G401.6 (cell line): ENCODE measurements around the gene HECTD1.
"Not testable (repeated sequence)": the region's sequence is repeated elsewhere in the genome, so short reads cannot be mapped to it uniquely, and the experiment has no call there.

Source experiments
- FAIRE-seq: peaks from 2 replicates; lab custom pipeline; 2012; peaks lifted over from hg19 to GRCh38; lab: Jason Lieb, UNC

HECTD1 gene

GRCh38 chr14:31224808-31225207 is 17.2 kb upstream of the HECTD1 start:
- peak; percentile 13 for FAIRE-seq

DNA sequence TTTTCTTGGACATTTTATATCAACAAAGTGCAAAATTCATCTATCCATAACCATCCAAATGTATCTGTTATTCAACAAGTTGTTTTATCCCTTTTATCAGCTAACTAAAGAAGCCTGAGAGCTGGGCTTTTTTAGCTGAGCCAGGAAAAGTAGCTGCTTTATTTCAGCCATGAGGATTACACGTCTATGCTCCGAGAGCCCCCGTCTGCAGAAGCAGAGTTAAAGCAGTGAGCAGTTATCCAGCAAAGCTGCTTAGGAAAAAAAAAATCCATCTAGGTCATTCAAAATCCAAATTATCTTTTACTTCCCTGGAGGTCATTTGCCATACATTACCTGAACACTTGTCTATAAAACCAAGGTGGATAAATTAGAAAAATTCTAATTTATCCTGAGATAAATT is 15.7 kb upstream of the HECTD1 start:
- no peak for FAIRE-seq

DNA sequence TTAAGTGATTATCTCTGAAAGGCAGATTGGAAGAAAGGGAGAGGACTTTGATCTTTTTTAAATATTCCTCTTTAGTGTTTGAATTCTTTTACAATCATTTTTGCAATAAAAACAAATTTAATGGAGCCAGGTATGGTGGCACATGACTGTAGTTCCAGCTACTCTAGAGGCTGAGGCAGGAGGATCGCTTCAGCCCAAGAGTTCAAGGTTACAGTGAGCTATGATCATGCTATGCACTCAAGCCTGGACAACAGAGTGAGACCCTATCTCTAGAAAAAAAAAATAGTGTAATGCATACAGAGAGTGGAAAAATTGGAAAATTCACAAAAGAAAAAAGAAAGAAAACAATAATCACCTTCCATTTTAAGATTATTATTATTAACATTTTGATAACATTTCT is 15.2 kb upstream of the HECTD1 start:
- no peak for FAIRE-seq

- FAIRE-seq = no peak
These were observed 13.7 kb upstream of the HECTD1 start for GRCh38 chr14:31221266-31221665.

DNA sequence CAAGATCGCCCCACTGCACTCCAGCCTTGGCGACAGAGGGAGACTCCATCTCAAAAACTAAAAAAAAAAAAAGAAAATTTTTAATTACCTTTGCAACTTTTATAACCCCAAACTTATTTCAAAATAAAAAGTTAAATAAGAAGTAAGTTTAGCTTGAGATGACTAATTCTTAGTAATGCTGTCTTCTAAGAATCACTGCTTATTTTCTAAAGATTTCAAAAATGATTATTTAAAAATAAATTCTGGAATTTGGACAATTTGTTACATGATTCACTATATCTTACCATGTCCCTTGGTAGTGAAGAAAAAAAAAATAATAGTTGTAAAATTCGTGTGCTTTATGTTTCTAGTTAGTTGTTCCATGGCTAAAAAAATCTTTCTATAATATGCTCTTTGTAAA is 11.6 kb upstream of the HECTD1 start:
- peak; percentile 73 for FAIRE-seq

- no peak for FAIRE-seq
These were observed 8.8 kb upstream of the HECTD1 start for GRCh38 chr14:31216359-31216758.

DNA sequence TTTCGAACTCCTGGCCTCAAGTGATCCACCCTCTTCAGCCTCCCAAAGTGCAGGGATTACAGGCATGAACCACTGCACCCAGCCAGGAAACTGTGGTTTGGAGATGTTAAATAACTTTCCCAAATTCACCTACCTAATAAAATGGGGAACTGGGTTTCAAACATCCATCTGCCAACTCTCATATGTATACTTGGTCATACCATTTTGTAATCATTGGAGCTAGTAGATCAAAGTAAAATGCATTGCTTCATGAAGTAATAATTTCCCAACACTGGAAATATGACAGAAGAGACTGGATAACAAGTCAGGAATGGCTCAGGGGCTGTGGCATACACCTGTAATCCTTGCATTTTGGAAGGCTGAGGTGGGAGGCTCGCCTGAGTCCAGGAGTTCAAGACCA is 5.3 kb upstream of the HECTD1 start:
- FAIRE-seq = no peak

GRCh38 chr14:31209605-31210004 is 2.0 kb upstream of the HECTD1 start:
- no peak for FAIRE-seq

DNA sequence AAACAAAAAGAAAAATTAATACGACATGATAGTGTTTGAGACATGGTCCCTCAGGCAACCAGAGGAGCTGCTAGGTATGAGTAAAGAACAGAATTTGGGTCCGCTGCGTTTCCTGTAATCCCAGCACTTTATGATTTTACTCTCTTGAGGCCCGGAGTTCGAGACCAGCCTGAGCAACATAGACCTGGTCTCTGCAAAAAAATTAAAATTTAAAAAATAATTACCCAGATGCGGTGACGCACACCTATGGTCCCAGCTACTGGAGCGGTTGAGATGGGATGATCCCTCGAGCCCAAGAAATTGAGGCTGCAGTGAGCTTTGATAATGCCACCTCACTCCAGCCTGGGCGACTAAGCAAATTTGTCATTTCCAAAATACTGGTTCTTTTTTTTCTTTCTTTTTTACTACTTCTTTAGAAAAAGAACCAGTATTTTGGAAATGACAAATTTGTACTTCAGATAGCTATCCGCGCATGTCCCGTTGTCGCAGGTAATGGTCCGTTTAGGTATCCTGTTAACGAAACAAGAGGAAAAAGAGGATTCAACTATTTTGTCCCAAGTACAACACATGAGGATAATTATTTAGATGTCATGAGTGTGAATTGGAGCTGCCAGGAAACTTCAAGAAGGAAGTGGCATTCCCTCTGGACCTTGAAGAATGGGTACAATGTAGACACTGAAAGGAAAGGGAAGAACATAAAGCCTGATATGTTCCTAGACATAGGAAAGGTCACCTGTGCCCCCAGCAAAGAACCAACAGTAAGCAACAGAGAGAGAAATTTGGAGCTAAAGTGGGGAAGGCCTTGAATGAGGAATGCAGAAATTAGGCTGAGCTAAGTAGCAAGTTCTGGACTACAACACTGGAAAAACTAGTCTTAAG is 1.2 kb upstream of the HECTD1 start:
- no peak for FAIRE-seq

DNA sequence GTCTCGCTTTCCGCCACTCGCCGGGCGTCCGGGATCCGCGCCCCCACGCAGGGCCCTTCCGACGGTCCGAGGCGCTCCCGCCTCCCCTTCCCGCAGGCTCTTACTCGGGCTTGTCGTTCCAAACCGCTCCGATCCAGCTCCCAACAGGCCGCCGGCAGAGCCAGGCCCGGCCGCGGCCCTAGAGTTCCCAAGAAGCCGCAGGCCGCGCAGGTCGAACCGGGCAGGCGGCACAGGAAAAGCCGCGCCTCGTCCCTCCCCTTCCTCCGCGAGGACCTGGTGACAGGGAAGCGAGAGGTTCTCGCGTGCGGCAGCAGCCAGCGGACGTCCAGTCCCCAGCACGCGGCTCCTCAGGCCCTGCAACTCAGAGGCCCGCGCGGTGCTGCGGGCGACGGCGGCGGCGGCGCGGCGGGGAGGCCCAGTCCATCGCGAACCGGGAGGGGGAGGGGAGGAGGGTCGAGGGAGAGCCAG is 272 bp downstream of the HECTD1 start:
- no peak for FAIRE-seq

GRCh38 chr14:31206536-31207286 is 882 bp downstream of the HECTD1 start:
- peak; percentile 13 for FAIRE-seq

DNA sequence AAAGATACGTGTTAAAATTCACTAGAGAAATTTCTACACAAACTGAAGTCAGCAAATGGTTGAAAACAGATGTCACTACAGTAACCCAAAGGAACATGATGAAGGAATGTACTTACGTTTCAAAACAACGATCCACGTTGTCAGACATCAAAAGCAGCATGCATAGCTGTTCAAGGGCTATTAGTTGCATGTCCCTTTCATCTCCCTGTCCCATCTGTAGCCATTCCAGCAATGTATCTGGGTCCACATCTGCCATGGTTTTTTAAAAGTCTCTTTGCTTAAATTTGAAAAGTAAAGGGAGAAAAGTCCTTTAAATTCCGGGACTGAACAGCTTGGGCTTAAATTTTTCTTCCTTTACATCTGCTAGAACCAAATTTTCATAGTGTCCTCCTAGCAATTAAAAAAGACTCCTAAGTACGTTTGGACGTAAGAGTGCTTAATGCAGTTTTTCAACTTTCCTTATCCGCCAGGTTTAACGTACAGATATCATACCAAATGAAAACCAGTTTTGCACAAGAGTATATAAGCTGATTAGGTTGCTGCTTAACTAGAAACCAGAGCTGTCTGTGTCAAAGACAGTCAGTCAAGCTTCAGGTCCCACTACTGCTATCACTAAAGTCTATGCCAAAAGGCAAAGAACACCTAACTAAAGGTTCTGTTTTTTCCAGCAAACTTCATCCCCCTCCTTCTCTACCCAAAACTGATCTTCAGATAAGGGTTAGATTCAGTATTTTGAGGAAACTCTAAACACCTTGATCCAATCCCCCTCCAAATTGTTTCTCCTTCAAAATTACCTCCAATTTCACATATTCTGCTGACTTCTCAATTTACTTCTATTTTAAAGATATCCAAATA is 1.7 kb downstream of the HECTD1 start:
- peak; percentile 3 for FAIRE-seq

DNA sequence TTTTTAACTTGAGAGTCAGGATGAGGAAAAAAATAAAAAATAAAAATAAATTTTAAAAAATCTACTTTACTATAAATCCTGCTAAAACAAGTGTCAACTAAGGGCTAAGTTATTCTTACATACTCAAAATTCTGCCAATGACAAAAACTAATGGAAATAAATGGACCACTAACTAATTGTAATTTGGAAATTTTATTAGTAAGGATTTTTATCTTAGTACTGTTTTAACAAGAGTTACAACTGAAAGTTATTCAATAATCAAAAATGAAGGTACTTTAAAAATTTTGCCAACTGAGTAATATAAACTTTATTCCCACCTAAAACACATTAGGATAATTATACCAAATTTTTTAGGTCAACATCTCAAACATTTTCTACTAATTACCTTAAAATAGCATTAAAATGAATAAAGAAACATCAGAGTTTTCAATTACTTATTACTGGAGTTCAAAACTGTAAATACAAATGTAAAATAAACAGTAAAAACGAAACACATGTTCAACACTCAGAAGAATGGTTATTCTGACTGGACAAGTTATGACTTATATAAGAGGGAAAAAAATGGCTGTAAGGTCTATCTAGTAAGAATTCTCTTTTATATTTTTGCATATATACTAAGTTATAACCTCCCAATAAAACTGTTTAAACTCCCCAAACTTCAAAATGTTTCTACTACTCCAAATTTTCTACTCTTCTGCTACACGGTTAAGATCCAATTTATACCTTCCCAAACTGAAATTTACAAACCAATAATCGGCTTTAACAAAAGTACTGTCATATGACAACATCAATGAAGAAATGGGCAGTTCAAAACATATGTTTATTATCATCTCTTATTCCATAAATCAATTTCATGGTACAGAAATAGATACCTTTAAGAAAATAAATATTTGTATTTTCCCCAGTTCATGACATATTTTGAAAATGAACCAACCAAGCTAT is 2.7 kb downstream of the HECTD1 start:
- FAIRE-seq = peak; percentile 56

DNA sequence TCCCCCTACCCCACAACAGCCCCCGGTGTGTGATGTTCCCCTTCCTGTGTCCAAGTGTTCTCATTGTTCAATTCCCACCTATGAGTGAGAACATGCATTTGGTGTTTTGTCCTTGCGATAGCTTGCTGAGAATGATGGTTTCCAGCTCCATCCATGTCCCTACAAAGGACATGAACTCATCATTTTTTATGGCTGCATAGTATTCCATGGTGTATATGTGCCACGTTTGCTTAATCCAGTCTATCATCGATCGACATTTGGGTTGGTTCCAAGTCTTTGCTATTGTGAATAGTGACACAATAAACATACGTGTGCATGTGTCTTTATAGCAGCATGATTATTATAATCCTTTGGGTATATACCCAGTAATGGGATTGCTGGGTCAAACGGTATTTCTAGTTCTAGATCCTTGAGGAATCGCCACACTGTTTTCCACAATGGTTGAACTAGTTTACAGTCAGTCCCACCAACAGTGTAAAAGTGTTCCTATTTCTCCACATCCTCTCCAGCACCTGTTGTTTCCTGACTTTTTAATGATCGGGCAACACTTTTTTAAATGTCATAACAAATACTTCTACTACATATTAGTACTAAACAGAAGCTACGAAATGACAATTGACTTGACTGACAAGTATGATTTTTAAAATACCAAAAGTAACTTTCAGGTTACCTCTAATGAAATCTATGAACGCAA is 3.5 kb downstream of the HECTD1 start:
- FAIRE-seq = not testable (repeated sequence)

DNA sequence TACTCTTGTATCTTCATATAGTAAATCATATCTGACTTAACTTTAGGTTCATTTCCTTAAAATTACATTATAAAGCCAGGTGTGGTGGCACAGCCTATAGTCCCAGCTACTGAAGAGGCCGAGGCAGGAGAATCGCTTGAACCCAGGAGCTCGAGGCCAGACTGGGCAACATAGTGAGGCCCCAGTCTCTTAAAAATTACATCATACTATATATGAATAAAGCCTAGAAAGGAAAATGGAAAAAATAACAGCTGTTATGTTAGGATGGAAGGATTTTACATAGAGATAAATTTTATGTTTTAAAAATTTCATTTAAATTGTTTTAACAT is 4.2 kb downstream of the HECTD1 start:
- no peak for FAIRE-seq

GRCh38 chr14:31201111-31201510 is 6.5 kb downstream of the HECTD1 start:
- no peak for FAIRE-seq

- FAIRE-seq = no peak
These were observed 6.9 kb downstream of the HECTD1 start for GRCh38 chr14:31200702-31200990.

DNA sequence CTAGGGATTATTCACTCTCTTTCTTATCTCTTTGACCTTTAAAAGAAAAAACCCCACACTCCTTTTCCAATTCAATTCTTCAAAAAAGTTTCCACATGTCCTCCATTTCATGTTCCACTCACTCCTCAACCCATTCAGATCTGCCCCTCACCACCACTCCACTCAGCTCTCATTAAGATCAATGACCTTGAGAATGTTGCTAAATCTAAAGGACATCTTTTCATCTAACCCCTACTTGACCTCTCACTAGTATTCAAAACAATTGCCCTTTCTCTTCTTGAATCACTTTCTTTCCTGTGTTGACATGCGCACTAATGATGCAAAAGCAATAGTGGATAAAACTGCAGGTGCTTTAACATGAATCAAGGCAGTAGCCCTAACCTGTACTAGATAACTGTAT is 9.9 kb downstream of the HECTD1 start:
- no peak for FAIRE-seq

DNA sequence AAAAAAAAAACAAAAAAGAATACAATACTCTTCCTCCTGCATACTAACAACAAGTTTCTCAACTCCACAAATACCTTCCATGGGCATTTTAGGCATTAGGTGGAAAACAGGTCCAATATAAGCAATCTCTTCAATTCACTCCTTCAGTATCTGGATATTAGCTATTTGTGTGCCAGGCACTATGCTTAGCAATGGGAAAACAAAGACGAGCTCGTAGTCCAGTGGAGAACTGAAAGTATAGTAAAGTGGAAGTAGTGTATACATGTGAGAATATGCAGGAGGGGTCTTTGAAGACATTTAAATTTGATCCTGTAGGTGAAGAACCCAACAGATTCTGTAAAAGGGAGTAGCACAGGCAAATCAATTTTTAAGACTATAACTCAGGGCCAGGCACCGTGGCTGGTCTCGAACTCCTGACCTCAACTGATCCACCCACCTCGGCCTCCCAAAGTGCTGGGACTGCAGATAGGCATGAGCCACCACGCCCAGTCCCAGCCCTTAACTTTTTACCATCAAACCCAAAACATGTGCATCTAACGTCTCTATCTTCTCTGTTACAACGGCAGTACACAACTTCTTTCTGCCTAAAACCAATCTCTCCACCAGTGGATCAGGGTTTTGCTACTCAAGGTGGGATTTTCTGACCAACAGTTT is 10.6 kb downstream of the HECTD1 start:
- FAIRE-seq = no peak

GRCh38 chr14:31194661-31195060 is 12.9 kb downstream of the HECTD1 start:
- no peak for FAIRE-seq

GRCh38 chr14:31194095-31194494 is 13.5 kb downstream of the HECTD1 start:
- FAIRE-seq = no peak
